Superior temporal gyrus (tissue), 1 donor: ENCODE data around the gene ELP4.
"Not testable (repeated sequence)": the region's sequence is repeated elsewhere in the genome, so short reads cannot be mapped to it uniquely, and the experiment has no call there.

Experiments used
- DNase-seq: peaks from one replicate; pipeline ENCODE4 v3.0.0-alpha.2; 2016; ENCODE audit errors: extremely low spot score

ELP4 gene

GRCh38 chr11:31509429-31510345 is at the start of gene ELP4, which contains the start of gene IMMP1L:
Gene ELP4, plus strand, starts transcription at chr11:31509767. Its CDS starts 18 bp downstream, at chr11:31509785.
Gene IMMP1L, minus strand, starts transcription at chr11:31509622. Its CDS starts 46,346 bp downstream, at chr11:31463276.
- DNase-seq: peak; percentile 99

- DNase-seq: no peak
Observed at GRCh38 chr11:31464436-31464835, 45.1 kb upstream of the ELP4 start.

- no peak for DNase-seq
Observed at GRCh38 chr11:31474083-31474482, 35.5 kb upstream of the ELP4 start.

GRCh38 chr11:31477528-31478222 is 31.9 kb upstream of the ELP4 start:
- no peak for DNase-seq

- DNase-seq: no peak
Observed at GRCh38 chr11:31478223-31478590, 31.4 kb upstream of the ELP4 start.

- no peak for DNase-seq
Observed at GRCh38 chr11:31479066-31479465, 30.5 kb upstream of the ELP4 start.

GRCh38 chr11:31480930-31481329 is 28.6 kb upstream of the ELP4 start:
- DNase-seq: no peak

- DNase-seq: no peak
Observed at GRCh38 chr11:31484497-31484896, 25.1 kb upstream of the ELP4 start.

- DNase-seq: no peak
Observed at GRCh38 chr11:31487848-31488247, 21.7 kb upstream of the ELP4 start.

GRCh38 chr11:31492320-31492913 is 17.1 kb upstream of the ELP4 start:
- DNase-seq: no peak

GRCh38 chr11:31493235-31493634 is 16.3 kb upstream of the ELP4 start:
- no peak for DNase-seq

GRCh38 chr11:31493762-31494161 is 15.8 kb upstream of the ELP4 start:
- not testable (repeated sequence) for DNase-seq

- no peak for DNase-seq
Observed at GRCh38 chr11:31499576-31500178, 9.9 kb upstream of the ELP4 start.

GRCh38 chr11:31500560-31500959 is 9.0 kb upstream of the ELP4 start:
- DNase-seq: no peak

GRCh38 chr11:31509051-31509428 is 527 bp upstream of the ELP4 start:
- no peak for DNase-seq

GRCh38 chr11:31512117-31512516 is 2.5 kb downstream of the ELP4 start:
- DNase-seq: no peak

- no peak for DNase-seq
Observed at GRCh38 chr11:31521497-31522150, 12.1 kb downstream of the ELP4 start.

GRCh38 chr11:31529189-31529588 is 19.6 kb downstream of the ELP4 start:
- DNase-seq: no peak

- DNase-seq: no peak
Observed at GRCh38 chr11:31529701-31530100, 20.1 kb downstream of the ELP4 start.

GRCh38 chr11:31531293-31531692 is 21.7 kb downstream of the ELP4 start:
- DNase-seq: no peak

GRCh38 chr11:31535479-31535878 is 25.9 kb downstream of the ELP4 start:
- DNase-seq: no peak

- no peak for DNase-seq
Observed at GRCh38 chr11:31542862-31543261, 33.3 kb downstream of the ELP4 start.
